ENCODE measurements around the gene CCDC195.

DNA sequence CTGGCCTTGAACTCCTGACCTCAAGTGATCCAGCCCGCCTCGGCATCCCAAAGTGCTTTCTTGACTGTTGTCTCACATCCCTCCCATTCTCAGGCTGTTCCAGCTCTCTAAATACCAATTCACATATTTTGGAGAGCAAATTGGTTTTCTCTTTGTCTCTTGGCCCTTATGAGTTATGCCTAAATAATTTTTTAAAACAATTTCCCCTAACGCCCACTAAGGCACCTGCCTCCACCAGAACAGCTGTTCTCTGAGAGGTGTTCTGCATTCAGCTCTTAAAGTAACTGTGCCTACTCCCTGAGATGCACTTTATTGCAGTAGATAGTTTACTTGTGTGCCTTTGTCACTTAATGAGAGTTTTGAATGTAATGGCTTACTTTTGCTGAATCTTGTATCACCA lies 6.9 kb downstream of the CCDC195 start:
- TF ChIP-seq CTCF (IDR thresholded peaks at IDR 0.05): no peak
- TF ChIP-seq ZFX (IDR thresholded peaks at IDR 0.05; ENCODE audit: borderline replicate concordance): no peak

All from 22Rv1 (cell line).